ENCODE measurements around the gene METTL8.

METTL8 gene

GRCh38 chr2:171341394-171342066 is 92.3 kb downstream of the METTL8 start:
- no peak overlapping the region for H3K4me3 ChIP-seq (ENCODE audit: low read depth, low read length)
- TF ChIP-seq CTCF (IDR thresholded peaks at IDR 0.05; ENCODE audit: low read depth, low read length, missing control alignments), result no peak
- DNase-seq (ENCODE audit: low read depth), result no peak
- in situ Hi-C loops (cut with HindIII; ENCODE audit: low sequenced_read_pairs), result no loop called here

DNA sequence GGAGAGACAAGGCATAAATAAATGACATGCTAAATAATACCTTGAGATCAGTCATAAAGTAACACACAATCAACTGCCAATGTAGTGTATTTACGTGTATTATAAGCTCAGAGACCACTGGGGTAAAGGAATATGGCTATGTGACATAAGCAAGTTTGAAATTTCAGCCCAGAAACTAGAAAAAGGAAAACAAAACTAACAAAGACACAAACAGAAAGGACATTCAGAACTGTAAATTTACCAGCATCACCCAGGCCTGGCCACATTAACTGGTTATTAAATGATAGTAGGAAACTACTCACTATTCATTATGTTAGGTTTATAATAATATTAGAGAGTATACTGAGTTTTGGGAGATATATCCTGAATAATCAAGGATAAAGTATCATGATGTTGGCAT is 98.8 kb downstream of the METTL8 start:
- H3K4me3 ChIP-seq (ENCODE audit: low read depth, low read length), result no peak overlapping the region
- in situ Hi-C loops (cut with HindIII; ENCODE audit: low sequenced_read_pairs), result no loop called here
- no peak for TF ChIP-seq CTCF (IDR thresholded peaks at IDR 0.05; ENCODE audit: low read depth, low read length, missing control alignments)
- no peak for DNase-seq (ENCODE audit: low read depth)

- H3K4me3 ChIP-seq (ENCODE audit: low read depth, low read length), result no peak overlapping the region
- in situ Hi-C loops (cut with HindIII; ENCODE audit: low sequenced_read_pairs), result no loop called here
- no peak for DNase-seq (ENCODE audit: low read depth)
- no peak for TF ChIP-seq CTCF (IDR thresholded peaks at IDR 0.05; ENCODE audit: low read depth, low read length, missing control alignments)
Measured at GRCh38 chr2:171334171-171334570, 99.6 kb downstream of the METTL8 start.

GRCh38 chr2:171330155-171330956 is 103.4 kb downstream of the METTL8 start:
- H3K4me3 ChIP-seq (ENCODE audit: low read depth, low read length), result no peak overlapping the region
- in situ Hi-C loops (cut with HindIII; ENCODE audit: low sequenced_read_pairs), result no loop called here
- no peak for DNase-seq (ENCODE audit: low read depth)
- no peak for TF ChIP-seq CTCF (IDR thresholded peaks at IDR 0.05; ENCODE audit: low read depth, low read length, missing control alignments)

DNA sequence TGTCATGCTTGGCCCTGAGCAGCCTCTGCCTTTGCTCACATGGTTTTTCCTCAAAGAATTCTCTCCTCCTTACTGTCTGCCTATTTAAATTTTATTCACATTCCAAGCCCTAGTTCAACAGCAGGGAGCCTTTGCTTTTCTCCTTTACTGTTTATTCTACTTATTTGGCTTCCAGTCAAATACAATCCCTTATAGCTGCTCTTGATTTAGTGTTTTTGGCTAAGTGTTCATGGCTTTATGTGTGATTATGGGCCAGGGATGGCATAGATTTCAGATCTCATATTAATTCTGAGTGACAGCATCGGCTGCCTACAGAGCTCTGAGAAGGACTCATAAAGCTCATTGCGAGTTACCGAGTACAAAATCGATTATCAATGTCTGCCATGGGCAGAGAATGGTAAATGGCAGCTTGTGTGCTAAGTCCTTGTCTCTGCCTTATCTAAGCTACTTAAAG is 106.7 kb downstream of the METTL8 start:
- peak; percentile 48 for DNase-seq (ENCODE audit: low read depth)
- no peak for TF ChIP-seq CTCF (IDR thresholded peaks at IDR 0.05; ENCODE audit: low read depth, low read length, missing control alignments)
- H3K4me3 ChIP-seq (ENCODE audit: low read depth, low read length), result no peak overlapping the region
- in situ Hi-C loops (cut with HindIII; ENCODE audit: low sequenced_read_pairs), result no loop called here

DNA sequence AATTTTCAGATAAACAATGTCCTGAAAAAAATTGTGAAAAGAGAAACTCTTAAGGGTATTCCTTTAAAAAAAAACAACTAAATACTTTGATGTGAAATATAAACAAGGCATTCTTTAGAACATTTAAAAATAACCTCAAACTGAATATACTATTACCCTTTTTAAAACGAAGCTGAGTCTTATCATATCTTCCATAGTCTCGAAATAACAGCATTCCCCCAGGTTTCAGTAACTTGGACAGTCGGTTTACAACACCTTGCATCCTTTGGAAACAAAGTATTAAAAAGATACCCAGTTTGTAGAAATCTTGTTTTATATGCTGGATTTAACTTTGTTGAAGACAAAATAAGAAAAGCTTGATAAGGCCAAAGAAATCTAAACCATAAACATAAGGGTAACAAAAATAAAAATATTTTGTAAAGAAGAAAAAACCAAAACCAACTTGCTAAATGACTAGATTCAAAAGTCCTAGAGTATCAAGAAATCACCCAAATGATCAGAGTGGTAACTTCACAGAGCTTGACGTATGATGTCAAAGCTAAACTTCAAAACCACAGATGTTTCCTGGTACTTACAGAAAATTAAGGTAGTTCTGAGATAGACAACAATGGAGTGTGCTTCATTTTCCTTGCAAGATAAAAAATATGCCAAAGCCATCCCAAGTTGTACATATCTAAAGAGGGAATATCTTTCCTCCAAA is 107.8 kb downstream of the METTL8 start:
- no peak overlapping the region for H3K4me3 ChIP-seq (ENCODE audit: low read depth, low read length)
- DNase-seq (ENCODE audit: low read depth), result no peak
- no peak for TF ChIP-seq CTCF (IDR thresholded peaks at IDR 0.05; ENCODE audit: low read depth, low read length, missing control alignments)
- in situ Hi-C loops (cut with HindIII; ENCODE audit: low sequenced_read_pairs), result no loop called here
